NCI-H2081 (cell line): ENCODE measurements around the gene LPO.

Experiments used
- DNase-seq, 2 experiments: peaks; one replicate each; lab custom pipeline; 2025; lab: John Stamatoyannopoulos, UW

Gene LPO

GRCh38 chr17:58262149-58262548 is 23.8 kb downstream of the LPO start:
- DNase-seq: no peak

- no peak for DNase-seq
Observed at GRCh38 chr17:58263773-58264172, 25.4 kb downstream of the LPO start.

- DNase-seq: no peak
Observed at GRCh38 chr17:58264407-58265103, 26.2 kb downstream of the LPO start.

GRCh38 chr17:58265271-58265670 is 26.9 kb downstream of the LPO start:
- DNase-seq: no peak

GRCh38 chr17:58265902-58266875 is 27.8 kb downstream of the LPO start:
- DNase-seq: no peak

GRCh38 chr17:58267347-58268324 is 29.3 kb downstream of the LPO start:
- no peak for DNase-seq

GRCh38 chr17:58268326-58268725 is 29.9 kb downstream of the LPO start:
- no peak for DNase-seq

GRCh38 chr17:58268774-58269556 is 30.6 kb downstream of the LPO start:
- DNase-seq: no peak

- DNase-seq: no peak
Observed at GRCh38 chr17:58269557-58270291, 31.3 kb downstream of the LPO start.

- DNase-seq: no peak
Observed at GRCh38 chr17:58270476-58271215, 32.3 kb downstream of the LPO start.

GRCh38 chr17:58271216-58271931 is 33.0 kb downstream of the LPO start:
- no peak for DNase-seq

- DNase-seq: no peak
Observed at GRCh38 chr17:58272367-58273280, 34.2 kb downstream of the LPO start.

GRCh38 chr17:58273453-58274104 is 35.2 kb downstream of the LPO start:
- no peak for DNase-seq

GRCh38 chr17:58275417-58275816 is 37.0 kb downstream of the LPO start:
- DNase-seq: no peak

GRCh38 chr17:58276423-58276822 is 38.0 kb downstream of the LPO start:
- DNase-seq: no peak

GRCh38 chr17:58277107-58277801 is 38.9 kb downstream of the LPO start:
- no peak for DNase-seq
